Measurements from ENCODE around the gene HRH1. TPM values are rescaled to one million over a fixed set of nuclear protein-coding genes. Genes with fewer than 3 reads are reported as not detected.

The HRH1 gene
- total RNA-seq, 1 donor from 2014 or later: 6.2 TPM

GRCh38 chr3:11137627-11137959 is 16.7 kb upstream of the HRH1 start:
- TF ChIP-seq CTCF (IDR thresholded peaks at IDR 0.05): no peak
- intact Hi-C loops (cut with DNase I): loop anchor here (1.0 to 5.0 kb wide), 5 partner anchors 17 to 185 kb away; partner anchors contain the start of genes ATG7 and HRH1
- Histone ChIP-seq H3K36me3 (no peaks in the 10 kb centered on the region), H3K4me1 (peaks cover 4 to 15% of the 10 kb centered on the region in 2 donors), H3K27me3 (no peaks in the 10 kb centered on the region), H3K27ac (peak overlapping the region; percentile 81 to 93), H3K4me3 (no peak overlapping the region), H3K9me3 (no peaks in the 10 kb centered on the region)
- DNase-seq (ENCODE audit: low spot score in 2 of 2): no peak

- DNase-seq (ENCODE audit: low spot score in 2 of 2): no peak
- H3K27me3 ChIP-seq: no peaks in the 10 kb centered on the region
- no peak overlapping the region for H3K4me3 ChIP-seq
- H3K9me3 ChIP-seq: no peaks in the 10 kb centered on the region
- intact Hi-C loops (cut with DNase I): loop anchor here (5.0 kb wide), 2 partner anchors 134 to 184 kb away; partner anchors contain the start of gene ATG7
- peaks cover 4 to 15% of the 10 kb centered on the region in 2 donors for H3K4me1 ChIP-seq
- no peak overlapping the region for H3K27ac ChIP-seq
- no peak for TF ChIP-seq CTCF (IDR thresholded peaks at IDR 0.05)
- H3K36me3 ChIP-seq: no peaks in the 10 kb centered on the region
These were observed 15.9 kb upstream of the HRH1 start for GRCh38 chr3:11138371-11138770.

- intact Hi-C loops (cut with DNase I): no loop called here
- Histone ChIP-seq H3K9me3 (no peaks in the 10 kb centered on the region), H3K4me1 (peaks cover 4 to 18% of the 10 kb centered on the region in 2 donors), H3K27me3 (no peaks in the 10 kb centered on the region), H3K27ac (peak overlapping the region in 1 of 2 donors; percentile 0), H3K4me3 (no peak overlapping the region), H3K36me3 (no peaks in the 10 kb centered on the region)
- peak in 1 of 2 donors; percentile 68 for DNase-seq (ENCODE audit: low spot score in 2 of 2)
- no peak for TF ChIP-seq CTCF (IDR thresholded peaks at IDR 0.05)
These were observed 14.1 kb upstream of the HRH1 start for GRCh38 chr3:11140030-11140712.

DNA sequence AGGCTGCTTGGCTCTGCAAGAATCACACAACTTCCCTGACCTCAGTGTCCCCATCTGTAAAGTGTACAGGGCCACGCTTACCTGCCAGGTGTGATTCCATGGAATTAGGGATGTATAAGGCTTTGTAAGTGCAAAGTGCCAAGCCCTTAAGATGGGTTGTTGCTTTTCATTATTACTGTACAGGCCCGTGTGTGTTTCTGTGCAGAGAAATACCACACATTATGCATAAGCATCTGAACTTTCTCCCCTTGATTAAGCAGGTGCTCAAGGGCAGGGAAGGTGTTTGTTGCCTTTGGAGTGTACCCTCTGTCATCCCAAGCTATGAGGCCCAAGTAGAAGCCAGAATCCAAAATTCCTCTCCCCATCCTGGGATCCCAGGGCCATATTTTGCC is 13.6 kb upstream of the HRH1 start:
- Histone ChIP-seq H3K27ac (peak overlapping the region in 1 of 2 donors; percentile 0), H3K4me1 (peaks cover 4 to 21% of the 10 kb centered on the region in 2 donors), H3K4me3 (no peak overlapping the region), H3K9me3 (no peaks in the 10 kb centered on the region), H3K36me3 (no peaks in the 10 kb centered on the region), H3K27me3 (no peaks in the 10 kb centered on the region)
- DNase-seq (ENCODE audit: low spot score in 2 of 2): no peak
- TF ChIP-seq CTCF (IDR thresholded peaks at IDR 0.05): no peak
- intact Hi-C loops (cut with DNase I): no loop called here

GRCh38 chr3:11143476-11143875 is 10.8 kb upstream of the HRH1 start:
- Histone ChIP-seq H3K4me1 (peaks cover 0 to 12% of the 10 kb centered on the region in 2 donors), H3K9me3 (no peaks in the 10 kb centered on the region), H3K27me3 (no peaks in the 10 kb centered on the region), H3K36me3 (no peaks in the 10 kb centered on the region), H3K4me3 (no peak overlapping the region), H3K27ac (no peak overlapping the region)
- intact Hi-C loops (cut with DNase I): no loop called here
- no peak for TF ChIP-seq CTCF (IDR thresholded peaks at IDR 0.05)
- DNase-seq (ENCODE audit: low spot score in 2 of 2): peak in 1 of 2 donors; percentile 12
